Measurements from ENCODE around the gene ALDH3A1.

ALDH3A1 gene

GRCh38 chr17:19705771-19706770 lies 42.0 kb downstream of the ALDH3A1 start:
- DNase-seq (ENCODE audit: low read depth in 1 of 2, low spot score in 1 of 2), result no peak

GRCh38 chr17:19705201-19705600 lies 42.9 kb downstream of the ALDH3A1 start:
- DNase-seq (ENCODE audit: low read depth in 1 of 2, low spot score in 1 of 2), result no peak

- no peak for DNase-seq (ENCODE audit: low read depth in 1 of 2, low spot score in 1 of 2)
These were observed 44.1 kb downstream of the ALDH3A1 start for GRCh38 chr17:19703828-19704613.

DNA sequence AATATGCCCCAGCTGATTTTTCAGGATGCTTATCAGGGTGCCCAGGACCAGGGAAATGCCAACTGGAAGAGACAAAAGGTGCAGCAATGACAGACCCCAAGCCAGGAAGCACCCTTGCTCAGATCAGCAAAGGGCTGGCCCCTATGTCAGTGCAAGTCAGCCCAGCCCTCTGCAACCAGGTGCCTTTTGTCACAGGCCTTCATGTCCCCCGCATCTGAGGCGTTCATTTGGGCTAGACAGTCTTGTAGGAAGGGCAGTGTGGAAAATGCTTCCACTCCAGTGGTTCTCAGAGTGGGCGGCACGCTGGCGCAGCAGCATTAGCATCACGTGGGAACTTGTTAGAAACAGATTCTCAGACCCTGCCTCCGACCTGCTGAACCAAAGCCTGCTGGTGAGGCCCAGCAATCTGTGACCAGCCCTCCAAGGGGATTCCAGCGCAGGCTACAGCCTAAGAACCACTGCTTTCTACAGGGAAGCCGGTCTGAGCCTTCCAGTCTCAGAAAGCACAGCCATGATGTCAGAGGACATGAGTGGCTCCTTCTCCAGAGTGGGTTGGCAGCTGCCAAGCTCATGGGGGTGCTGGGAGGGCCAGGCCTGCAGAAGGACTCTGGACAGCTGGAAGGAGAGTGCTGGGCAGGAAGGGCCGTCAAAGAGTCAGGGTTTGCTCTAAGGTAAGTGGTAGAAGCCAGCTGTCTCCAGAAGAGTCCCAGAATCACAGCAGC lies 44.8 kb downstream of the ALDH3A1 start:
- DNase-seq (ENCODE audit: low read depth in 1 of 2, low spot score in 1 of 2), result no peak

DNA sequence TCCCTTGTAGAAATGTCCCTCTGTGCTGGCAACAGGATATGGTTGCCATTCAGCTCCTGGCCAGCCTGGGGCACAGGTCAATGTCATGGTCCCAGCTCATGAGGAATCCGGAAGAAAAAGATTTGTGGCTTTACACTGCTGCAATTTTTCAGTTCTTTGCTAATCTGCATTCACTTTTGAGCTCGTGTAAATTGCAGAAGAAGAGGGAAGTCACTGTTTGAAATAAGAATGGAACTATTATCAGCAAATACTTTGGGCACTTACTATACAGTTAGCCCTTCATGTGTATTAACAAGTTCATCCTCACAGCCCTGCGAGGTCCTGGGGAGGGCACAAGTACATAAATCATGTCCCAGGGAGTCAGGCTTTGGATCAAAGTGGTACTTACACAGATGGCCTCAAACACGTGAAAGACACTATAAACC lies 45.9 kb downstream of the ALDH3A1 start:
- DNase-seq (ENCODE audit: low read depth in 1 of 2, low spot score in 1 of 2), result no peak
